H1 (cell line): ENCODE data around the gene TMEM145. TPM values are rescaled to one million over a fixed set of nuclear protein-coding genes. Genes with fewer than 3 reads are reported as not detected.

Experiments used
- CTCF ChIA-PET: fragments of 300-600 bp; sonication (Branson Sonifier 250); formaldehyde crosslinking; loops from one replicate; lab custom pipeline; 2021; ENCODE audit not compliant: partially characterized antibody; lab: Charles Lee
- POLR2A ChIA-PET: fragments of 300-600 bp; sonication (Branson Sonifier 250); formaldehyde crosslinking; loops from one replicate; lab custom pipeline; 2021; ENCODE audit warnings: inconsistent platforms; ENCODE audit not compliant: partially characterized antibody; lab: Charles Lee
- DNase-seq, 2 experiments: peaks; one replicate each; pipeline versions ENCODE4 v3.0.0 to v3.0.0-alpha.2; 2010 to 2022; ENCODE audit warnings: low spot score in 2 of 2, low read depth in 1 of 2, mixed read lengths in 1 of 2
- FAIRE-seq: peaks from 2 replicates; lab custom pipeline; 2011; peaks lifted over from hg19 to GRCh38; lab: Jason Lieb, UNC
- H2AFZ ChIP-seq: 2 replicates; pipeline ENCODE4 v1.8.1; 2012; ENCODE audit warnings: low read length, inconsistent platforms
- H2AK5ac ChIP-seq: 2 replicates; pipeline ENCODE4 v1.6.1; 2013; ENCODE audit warnings: low read depth, low read length
- H2BK120ac ChIP-seq: replicated peaks from 2 replicates; pipeline ENCODE3; 2013; ENCODE audit warnings: low read depth, low read length, inconsistent platforms
- H2BK12ac ChIP-seq: 2 replicates; pipeline ENCODE4 v1.6.1; 2013; ENCODE audit warnings: low read depth, low read length
- H2BK15ac ChIP-seq: 2 replicates; pipeline ENCODE4 v1.6.1; 2013; ENCODE audit warnings: low read length
- H2BK20ac ChIP-seq: 2 replicates; pipeline ENCODE4 v1.6.1; 2013; ENCODE audit warnings: low read length
- H2BK5ac ChIP-seq: 2 replicates; pipeline ENCODE4 v1.6.1; 2013; ENCODE audit warnings: low read depth, low read length
- H3K14ac ChIP-seq: 2 replicates; pipeline ENCODE4 v1.6.1; 2013; ENCODE audit warnings: inconsistent platforms; ENCODE audit not compliant: insufficient read length
- H3K18ac ChIP-seq: 2 replicates; pipeline ENCODE4 v1.6.1; 2013; ENCODE audit warnings: low read length; ENCODE audit errors: extremely low read depth
- H3K23ac ChIP-seq: 2 replicates; pipeline ENCODE4 v1.6.1; 2013; ENCODE audit warnings: inconsistent platforms; ENCODE audit not compliant: insufficient read length
- H3K23me2 ChIP-seq: 2 replicates; pipeline ENCODE4 v1.6.1; 2013; ENCODE audit warnings: low read depth, low read length
- H3K27ac ChIP-seq: 2 replicates; pipeline ENCODE4 v1.6.1; 2011; ENCODE audit warnings: low read depth, low read length, inconsistent platforms
- H3K27me3 ChIP-seq, 4 experiments: replicated peaks in 1 of 4; 1 replicate in 1 of 4; 2 replicates in 3 of 4; pipeline versions ENCODE4 v1.6.1 to v1.8.1; 2011 to 2013; ENCODE audit warnings: low read length in 3 of 4, mild to moderate bottlenecking in 3 of 4, inconsistent platforms in 2 of 4, mixed read lengths in 2 of 4, moderate library complexity in 1 of 4; ENCODE audit not compliant: control insufficient read depth in 3 of 4, insufficient read depth in 3 of 4; ENCODE audit errors: extremely low read depth in 1 of 4
- H3K36me3 ChIP-seq, 4 experiments: 2 replicates each; pipeline versions ENCODE4 v1.6.1 to v1.8.1; 2011 to 2013; ENCODE audit warnings: mild to moderate bottlenecking in 4 of 4, low read length in 3 of 4, moderate library complexity in 2 of 4, control low read depth in 1 of 4, inconsistent platforms in 1 of 4; ENCODE audit not compliant: insufficient read depth in 4 of 4, control insufficient read depth in 2 of 4
- H3K4ac ChIP-seq: replicated peaks from 2 replicates; pipeline ENCODE3; 2013; ENCODE audit warnings: low read length, low read depth, mixed read lengths, inconsistent platforms; ENCODE audit not compliant: insufficient read length
- H3K4me1 ChIP-seq, 4 experiments: replicated peaks in 1 of 4; 1 replicate in 1 of 4; 2 replicates in 3 of 4; pipeline versions ENCODE4 v1.6.1 to v1.8.1; 2011 to 2013; ENCODE audit warnings: low read length in 3 of 4, inconsistent platforms in 2 of 4, mixed read lengths in 1 of 4; ENCODE audit not compliant: insufficient read depth in 4 of 4, control insufficient read depth in 3 of 4
- H3K4me2 ChIP-seq, 2 experiments: 2 replicates each; pipeline versions ENCODE4 v1.6.1 to v1.8.1; 2011 to 2013; ENCODE audit warnings: low read depth in 2 of 2, low read length in 2 of 2, control low read depth in 1 of 2, inconsistent platforms in 1 of 2, mild to moderate bottlenecking in 1 of 2; ENCODE audit not compliant: insufficient read depth in 1 of 2
- H3K4me3 ChIP-seq, 4 experiments: fragments of 200-600, 300-600 bp in 1 of 4; sonication (generic), shearing (Covaris generic), sonication (Bioruptor Twin) in 1 of 4; 2 replicates each; pipeline versions ENCODE4 v1.5.1 to v1.8.1; 2011 to 2016; ENCODE audit warnings: low read length in 4 of 4, low read depth in 3 of 4, control low read depth in 2 of 4, inconsistent platforms in 2 of 4, mild to moderate bottlenecking in 2 of 4, mixed read lengths in 1 of 4, moderate library complexity in 1 of 4; ENCODE audit not compliant: insufficient read depth in 2 of 4; ENCODE audit errors: extremely low read depth in 1 of 4
- H3K56ac ChIP-seq: replicated peaks from 2 replicates; pipeline ENCODE3; 2013; ENCODE audit warnings: low read depth, mild to moderate bottlenecking, mixed read lengths, low read length, inconsistent platforms; ENCODE audit not compliant: insufficient read length
- H3K79me1 ChIP-seq: 2 replicates; pipeline ENCODE4 v1.6.1; 2013; ENCODE audit warnings: low read depth, low read length, control low read depth
- H3K79me2 ChIP-seq, 2 experiments: 2 replicates each; pipeline versions ENCODE4 v1.6.1 to v1.8.1; 2012 to 2013; ENCODE audit warnings: low read length in 2 of 2, mild to moderate bottlenecking in 2 of 2, inconsistent platforms in 1 of 2; ENCODE audit not compliant: insufficient read depth in 2 of 2, control insufficient read depth in 1 of 2
- H3K9ac ChIP-seq, 4 experiments: replicated peaks in 1 of 4; 1 replicate in 1 of 4; 2 replicates in 3 of 4; pipeline versions ENCODE4 v1.6.1 to v1.8.1; 2011 to 2013; ENCODE audit warnings: low read depth in 3 of 4, low read length in 3 of 4, control low read depth in 2 of 4, mild to moderate bottlenecking in 2 of 4, moderate library complexity in 2 of 4, inconsistent platforms in 1 of 4; ENCODE audit errors: extremely low read depth in 1 of 4
- H3K9me3 ChIP-seq, 2 experiments: 2 replicates each; pipeline versions ENCODE4 v1.6.1 to v1.8.1; 2012 to 2013; ENCODE audit warnings: mild to moderate bottlenecking in 2 of 2, moderate library complexity in 2 of 2, control low read depth in 1 of 2, inconsistent platforms in 1 of 2, low read depth in 1 of 2, low read length in 1 of 2, mixed read lengths in 1 of 2; ENCODE audit not compliant: insufficient read depth in 2 of 2
- H4K20me1 ChIP-seq, 2 experiments: replicated peaks in 1 of 2; 2 replicates each; pipeline versions ENCODE3 to v1.8.1; 2011 to 2013; ENCODE audit warnings: inconsistent platforms in 2 of 2, low read length in 2 of 2, mild to moderate bottlenecking in 1 of 2; ENCODE audit not compliant: insufficient read depth in 2 of 2, control insufficient read depth in 1 of 2
- H4K5ac ChIP-seq: 2 replicates; pipeline ENCODE4 v1.6.1; 2013; ENCODE audit warnings: low read length, low read depth, mixed read lengths, inconsistent platforms; ENCODE audit not compliant: insufficient read length
- H4K8ac ChIP-seq: 2 replicates; pipeline ENCODE4 v1.8.0; 2013; ENCODE audit warnings: mild to moderate bottlenecking, moderate library complexity, low read length, inconsistent platforms; ENCODE audit not compliant: insufficient read depth; ENCODE audit errors: extremely low read depth
- H4K91ac ChIP-seq: replicated peaks from 2 replicates; pipeline ENCODE3; 2013; ENCODE audit warnings: low read length, mixed read lengths, inconsistent platforms; ENCODE audit not compliant: insufficient read length
- ASH2L ChIP-seq: fragments of 200-600, 300-600 bp; sonication (generic); IDR thresholded peaks from one replicate; pipeline ENCODE4 v1.7.1; 2017; ENCODE audit warnings: low read length
- CHD2 ChIP-seq: IDR thresholded peaks from 2 replicates; pipeline ENCODE4 v1.6.1; 2012; ENCODE audit warnings: low read length, improper control_type of control experiment
- JUN ChIP-seq: IDR thresholded peaks from 2 replicates; pipeline ENCODE4 v1.6.1; 2011; ENCODE audit warnings: low read depth, mild to moderate bottlenecking, improper control_type of control experiment, low read length
- MAX ChIP-seq: IDR thresholded peaks from 2 replicates; pipeline ENCODE4 v1.6.1; 2012; ENCODE audit warnings: inconsistent platforms
- RXRA ChIP-seq: IDR thresholded peaks from 2 replicates; pipeline ENCODE4 v1.6.1; 2011; ENCODE audit warnings: low read depth, mild to moderate bottlenecking, low read length, moderate library complexity; ENCODE audit not compliant: insufficient read depth
- SIRT6 ChIP-seq: IDR thresholded peaks from one replicate; pipeline ENCODE4 v1.7.1; 2012; ENCODE audit warnings: low read length, inconsistent platforms
- SP2 ChIP-seq: IDR thresholded peaks from 2 replicates; pipeline ENCODE4 v1.6.1; 2012; ENCODE audit warnings: mild to moderate bottlenecking, low read length, inconsistent platforms
- WGBS, 2 experiments: shearing (Covaris generic) in 1 of 2; methylation state at CpG; one replicate each; pipeline versions ENCODE4 v1.1.6 to v1.1.7; 2013 to 2015; ENCODE audit warnings: low lambda C conversion rate in 2 of 2, mixed read lengths in 2 of 2, inconsistent platforms in 1 of 2, low coverage in 1 of 2, missing lambda C conversion rate in 1 of 2; ENCODE audit not compliant: insufficient replicate concordance in 2 of 2, insufficient coverage in 1 of 2, insufficient read length in 1 of 2; ENCODE audit errors: extremely low coverage in 1 of 2, missing lambda C conversion rate in 1 of 2; 5-methylcytosine and 5-hydroxymethylcytosine counted together
- polyA plus RNA-seq, 7 experiments: library from polyadenylated mRNA; depleted of rRNA in 3 of 7; stranded (reverse) in 5 of 7; unstranded in 2 of 7; fragments of >200 nt in 5 of 7; fragments of 200-250 nt in 2 of 7; gene quantifications; 1 replicate in 5 of 7; 2 replicates in 1 of 7; 4 replicates in 1 of 7; pipeline versions ENCODE4 v1.2.1 to v1.2.3, GENCODE V29; 2011 to 2013; ENCODE audit warnings: missing spikeins in 2 of 7, mixed read lengths in 2 of 7
- total RNA-seq: library from RNA; stranded (reverse); fragmentation: NEBNext Ultra II Directional; extraction: Animal tissue kit (Norgen Biotek cat#: 25700); gene quantifications from 2 replicates; pipeline ENCODE4 v1.2.1, GENCODE V29; 2021
- TF ChIP-seq, protein P1 (sequence below): IDR thresholded peaks from 2 replicates; pipeline ENCODE4 v1.6.1; 2012; ENCODE audit warnings: low read length, inconsistent platforms
- TF ChIP-seq, protein P2 (sequence below): IDR thresholded peaks from 2 replicates; pipeline ENCODE4 v1.6.1; 2011; ENCODE audit warnings: low read length, improper control_type of control experiment

TMEM145 gene
- total and polyA plus RNA-seq, 2 of the 8 experiments (the other 6 are each of a cell fraction or from before 2014, with no cell fraction given): 2.3 to 4.7 TPM

- no peak overlapping the region for H2BK12ac ChIP-seq
- H3K14ac ChIP-seq: no peak overlapping the region
- H3K27ac ChIP-seq: no peak overlapping the region
- H4K5ac ChIP-seq: no peak overlapping the region
- no peak overlapping the region for H4K8ac ChIP-seq
- H2BK20ac ChIP-seq: no peak overlapping the region
- H3K56ac ChIP-seq: no peak overlapping the region
- TF ChIP-seq SIRT6: no peak
- no peak for TF ChIP-seq CHD2
- TF ChIP-seq, protein P1, sequence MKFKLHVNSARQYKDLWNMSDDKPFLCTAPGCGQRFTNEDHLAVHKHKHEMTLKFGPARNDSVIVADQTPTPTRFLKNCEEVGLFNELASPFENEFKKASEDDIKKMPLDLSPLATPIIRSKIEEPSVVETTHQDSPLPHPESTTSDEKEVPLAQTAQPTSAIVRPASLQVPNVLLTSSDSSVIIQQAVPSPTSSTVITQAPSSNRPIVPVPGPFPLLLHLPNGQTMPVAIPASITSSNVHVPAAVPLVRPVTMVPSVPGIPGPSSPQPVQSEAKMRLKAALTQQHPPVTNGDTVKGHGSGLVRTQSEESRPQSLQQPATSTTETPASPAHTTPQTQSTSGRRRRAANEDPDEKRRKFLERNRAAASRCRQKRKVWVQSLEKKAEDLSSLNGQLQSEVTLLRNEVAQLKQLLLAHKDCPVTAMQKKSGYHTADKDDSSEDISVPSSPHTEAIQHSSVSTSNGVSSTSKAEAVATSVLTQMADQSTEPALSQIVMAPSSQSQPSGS: no peak
- TF ChIP-seq SP2: no peak
- no peak for TF ChIP-seq RXRA
- TF ChIP-seq, protein P2, sequence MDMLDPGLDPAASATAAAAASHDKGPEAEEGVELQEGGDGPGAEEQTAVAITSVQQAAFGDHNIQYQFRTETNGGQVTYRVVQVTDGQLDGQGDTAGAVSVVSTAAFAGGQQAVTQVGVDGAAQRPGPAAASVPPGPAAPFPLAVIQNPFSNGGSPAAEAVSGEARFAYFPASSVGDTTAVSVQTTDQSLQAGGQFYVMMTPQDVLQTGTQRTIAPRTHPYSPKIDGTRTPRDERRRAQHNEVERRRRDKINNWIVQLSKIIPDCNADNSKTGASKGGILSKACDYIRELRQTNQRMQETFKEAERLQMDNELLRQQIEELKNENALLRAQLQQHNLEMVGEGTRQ: no peak
- no peak for TF ChIP-seq JUN
- TF ChIP-seq MAX: no peak
- TF ChIP-seq ASH2L: no peak
- TF ChIP-seq, all 59 proteins: peak for 0
- FAIRE-seq: no peak
- Histone ChIP-seq H3K27me3 (no peaks in the 10 kb centered on the region), H3K79me2 (no peaks in the 10 kb centered on the region), H4K20me1 (peaks cover 0 to 2% of the 10 kb centered on the region in 2 experiments), H2BK5ac (0 out of 2 replicates have a peak overlapping the region, but pooled peaks have one; percentile 24), H3K18ac (no peak overlapping the region), H2AK5ac (peak overlapping the region; percentile 53; the same call in 1 of the 2 replicates), H2AFZ (no peak overlapping the region), H3K23me2 (no peaks in the 10 kb centered on the region), H3K36me3 (peaks cover 5 to 13% (median 6%) of the 10 kb centered on the region in 4 experiments; a peak in 7 of 8 replicates), H3K23ac (no peak overlapping the region), H3K9ac (no peak overlapping the region), H3K4ac (no peak overlapping the region), H3K4me3 (no peak overlapping the region), H3K4me2 (no peak overlapping the region), H3K4me1 (peaks cover 0 to 14% (median 8%) of the 10 kb centered on the region in 4 experiments; a peak in 6 of 7 replicates), H3K9me3 (peaks cover 0 to 6% of the 10 kb centered on the region in 2 experiments; a peak in 1 of 4 replicates), H2BK120ac (no peak overlapping the region), H3K79me1 (peaks cover 2% of the 10 kb centered on the region; the same call in 1 of the 2 replicates), H2BK15ac (peak overlapping the region; percentile 72; the same call in 1 of the 2 replicates), H4K91ac (no peak overlapping the region)
- ChIA-PET POLR2A (interaction anchor here (1.2 to 1.9 kb wide), 2 partner anchors 15 to 121 kb away, joined by 3 to 8 read pairs; partner anchors contain the start of gene GSK3A), CTCF (interaction anchor here (0.6 to 1.8 kb wide), 4 partner anchors 21 to 267 kb away, joined by 3 to 9 read pairs (median 3); no protein-coding TSS in a partner anchor)
- DNase-seq: no peak
- WGBS, 2 experiments: 86% methylated on average over 17 of the region's 17 CpGs; no CpG with 5 or more reads in 1 of the 2 experiments
Observed at GRCh38 chr19:42363614-42364346, 50.7 kb downstream of the TMEM145 start.
